Measurements from ENCODE around the gene GPR83.
"Not testable (repeated sequence)": the region's sequence is repeated elsewhere in the genome, so short reads cannot be mapped to it uniquely, and the experiment has no call there.

GPR83 gene

GRCh38 chr11:94400839-94401772 is at the start of gene GPR83:
GPR83 (minus strand) TSS chr11:94401419; CDS start chr11:94401247, 172 bp downstream.
- no peak for DNase-seq (ENCODE audit: low read depth in 2 of 2)

DNA sequence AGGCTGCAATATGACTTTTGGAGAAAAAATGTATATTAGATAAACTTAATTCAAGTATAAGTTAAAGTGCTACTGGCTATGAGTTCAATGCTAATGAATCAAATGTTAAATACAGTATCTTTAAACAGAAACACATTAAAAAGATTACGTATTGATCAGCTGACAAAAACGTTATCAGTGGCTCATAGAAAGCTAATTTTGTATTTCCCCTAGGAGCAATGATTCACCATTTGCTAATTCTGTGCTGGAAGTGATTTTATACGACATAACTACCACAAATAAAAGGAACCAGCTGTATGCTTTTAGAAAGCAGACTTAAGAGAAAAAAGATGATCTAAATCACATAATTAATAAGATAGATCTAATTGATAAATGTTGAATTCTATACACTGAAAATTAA is 48.8 kb upstream of the GPR83 start:
- no peak for DNase-seq (ENCODE audit: low read depth in 2 of 2)

GRCh38 chr11:94449437-94449836 is 48.2 kb upstream of the GPR83 start:
- DNase-seq (ENCODE audit: low read depth in 2 of 2): no peak

- no peak for DNase-seq (ENCODE audit: low read depth in 2 of 2)
These were observed 47.8 kb upstream of the GPR83 start for GRCh38 chr11:94449029-94449428.

DNA sequence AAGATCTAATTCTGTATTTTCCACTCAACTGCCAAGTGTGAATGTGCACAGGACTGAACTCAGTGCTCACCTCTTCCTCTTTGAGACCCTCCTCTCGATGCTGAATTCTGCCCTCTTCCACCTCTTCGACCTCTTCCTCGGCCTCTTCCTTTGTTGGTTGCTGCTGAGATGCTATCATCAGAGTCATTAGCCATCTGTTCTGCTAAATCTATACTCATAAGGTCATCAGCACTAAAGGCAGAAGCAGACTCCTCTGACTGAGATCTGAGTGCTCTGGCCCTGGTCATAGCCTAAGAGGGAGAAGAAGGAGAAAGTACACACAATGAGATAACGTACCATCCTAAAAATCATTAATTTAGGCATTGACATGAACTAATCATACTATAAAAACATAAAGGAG is 45.9 kb upstream of the GPR83 start:
- DNase-seq (ENCODE audit: low read depth in 2 of 2): no peak

DNA sequence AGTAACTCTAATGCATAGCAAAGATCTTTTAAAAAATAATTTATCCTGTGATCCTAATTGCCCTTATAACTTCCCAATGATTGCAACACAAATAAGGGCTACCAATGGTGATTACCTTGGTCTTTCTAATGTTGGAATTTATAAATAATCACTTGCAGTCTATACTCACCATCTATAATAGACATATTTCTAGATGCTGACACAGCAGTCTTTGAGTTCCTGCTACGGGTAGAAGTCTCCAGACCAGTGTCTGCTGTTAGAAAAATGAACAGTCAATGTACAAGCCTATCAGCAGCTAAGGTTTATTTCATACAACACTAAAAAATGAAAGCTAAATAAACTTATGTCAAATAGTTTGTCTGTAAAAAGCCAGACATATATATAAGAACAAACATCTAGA is 44.4 kb upstream of the GPR83 start:
- no peak for DNase-seq (ENCODE audit: low read depth in 2 of 2)

DNA sequence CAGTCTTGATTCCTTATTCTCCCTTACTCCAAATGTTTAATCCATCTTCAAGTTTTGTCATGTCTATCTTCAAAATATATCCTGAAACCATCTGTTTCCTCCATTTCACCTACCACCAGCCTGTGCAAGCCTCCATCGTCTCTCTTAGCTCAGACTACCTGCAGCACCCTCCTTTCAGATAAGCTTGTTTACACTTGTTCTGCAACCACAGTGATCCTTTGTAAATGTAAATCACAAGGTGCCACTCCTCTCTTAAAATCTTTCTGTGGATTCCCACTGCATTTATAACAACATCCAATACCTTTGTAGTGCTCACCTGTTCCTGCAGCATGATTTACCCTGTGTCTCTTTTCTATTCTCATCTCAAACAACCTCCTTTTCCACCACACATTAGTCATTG is 31.8 kb upstream of the GPR83 start:
- DNase-seq (ENCODE audit: low read depth in 2 of 2): no peak

- DNase-seq (ENCODE audit: low read depth in 2 of 2): no peak
These were observed 23.4 kb upstream of the GPR83 start for GRCh38 chr11:94424662-94425061.

GRCh38 chr11:94424011-94424410 is 22.8 kb upstream of the GPR83 start:
- no peak for DNase-seq (ENCODE audit: low read depth in 2 of 2)

DNA sequence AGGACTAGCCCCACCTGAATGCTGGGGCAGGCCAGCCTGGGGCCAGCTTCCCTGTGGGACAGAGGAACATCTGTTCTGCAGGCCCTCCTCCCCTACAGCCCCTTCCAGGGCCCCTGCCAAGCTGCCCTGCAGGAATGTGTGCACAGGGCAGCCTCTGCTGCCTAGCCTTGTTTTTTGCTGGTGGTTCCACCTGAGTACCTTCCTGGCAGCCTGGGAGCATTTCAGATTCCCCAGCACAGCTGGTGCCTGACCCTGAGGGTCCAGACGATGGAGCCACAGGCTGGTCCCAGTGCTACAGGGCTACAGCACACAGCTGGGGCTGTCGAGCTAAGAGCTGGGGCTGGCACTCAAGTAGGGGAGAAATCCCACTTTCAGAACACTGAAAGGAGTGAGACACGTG is 22.3 kb upstream of the GPR83 start:
- no peak for DNase-seq (ENCODE audit: low read depth in 2 of 2)

DNA sequence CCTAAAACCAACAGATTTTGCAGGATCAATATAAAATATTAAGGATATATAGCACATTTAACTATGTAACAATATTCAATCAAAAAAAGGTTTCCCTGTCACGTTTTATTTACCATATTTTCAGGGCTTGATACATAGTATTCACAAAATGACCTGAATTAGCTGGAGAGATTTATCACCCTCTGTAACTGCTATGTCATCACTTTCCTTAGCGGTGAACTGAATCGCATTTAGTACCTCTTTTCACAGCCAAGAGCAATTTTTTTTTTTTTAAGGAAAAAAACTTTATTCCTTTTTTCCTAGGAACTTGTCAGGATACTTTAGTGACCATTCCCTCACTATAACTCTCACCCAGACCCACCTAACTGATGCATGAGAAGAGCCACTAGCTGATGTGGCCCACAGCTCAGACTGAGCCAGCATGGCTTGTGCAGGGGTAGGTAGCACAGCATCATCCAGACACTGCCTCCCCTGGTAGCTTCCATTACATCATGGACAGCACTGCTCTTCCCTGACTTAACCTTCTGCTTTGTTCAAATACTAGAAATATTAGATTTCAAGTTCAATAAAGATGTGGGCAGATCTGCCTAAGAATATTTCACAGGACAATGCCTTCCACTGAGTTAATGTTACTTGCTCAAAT is 17.0 kb upstream of the GPR83 start:
- no peak for DNase-seq (ENCODE audit: low read depth in 2 of 2)

- DNase-seq (ENCODE audit: low read depth in 2 of 2): no peak
These were observed 16.3 kb upstream of the GPR83 start for GRCh38 chr11:94417386-94417987.

DNA sequence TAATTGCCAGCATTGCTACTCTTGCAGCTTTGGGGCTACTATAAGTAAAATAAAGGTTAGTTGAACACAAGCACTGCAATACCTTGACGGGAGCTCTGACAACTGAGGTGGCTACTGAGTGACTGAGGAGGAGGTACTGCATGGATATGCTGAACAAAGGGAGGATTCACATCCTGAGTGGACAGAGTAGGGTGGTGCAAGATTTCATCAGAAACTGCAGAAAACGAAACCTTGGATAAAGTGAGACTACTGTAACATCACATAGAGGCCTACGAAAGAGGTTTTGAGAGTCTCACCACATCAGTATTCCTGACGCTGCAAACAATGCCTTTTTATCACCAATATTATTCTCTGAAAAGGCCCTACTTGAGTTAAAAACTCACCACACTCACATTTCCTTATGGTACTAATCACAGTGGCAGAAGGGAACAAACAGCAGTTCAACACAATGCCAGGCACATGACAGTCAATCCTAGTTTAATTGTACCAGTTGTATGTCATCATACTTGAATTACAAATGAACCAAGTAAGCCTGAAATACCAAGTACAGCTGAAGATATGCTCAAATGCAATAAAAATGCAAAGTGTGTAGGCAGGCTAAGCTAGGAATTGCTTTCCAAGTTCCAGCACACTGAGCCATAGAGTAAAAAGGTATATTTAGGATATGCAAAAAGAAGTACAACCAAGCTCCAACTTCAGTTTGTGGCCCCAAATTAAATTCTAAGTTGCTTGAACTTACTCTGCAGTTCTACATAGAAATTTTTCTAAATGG is 4.0 kb upstream of the GPR83 start:
- no peak for DNase-seq (ENCODE audit: low read depth in 2 of 2)

DNA sequence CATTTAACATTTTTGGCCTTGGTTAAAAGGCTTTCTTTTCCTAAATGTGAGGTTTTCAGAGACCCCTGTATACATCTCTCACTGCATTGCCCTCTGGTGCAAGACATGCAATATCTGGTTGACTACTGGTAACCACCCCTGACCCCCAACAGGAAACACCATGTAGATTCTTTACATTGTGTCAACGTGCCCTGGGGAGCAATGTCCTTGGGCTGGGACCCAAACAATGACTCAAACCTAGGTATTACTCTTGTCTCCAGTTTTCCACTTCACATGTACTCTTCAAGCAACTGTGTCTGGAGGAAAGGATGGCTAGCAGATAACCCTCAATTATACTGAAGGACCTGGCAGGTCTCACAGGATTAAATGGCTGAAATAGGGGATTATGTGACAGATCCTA is 1.1 kb upstream of the GPR83 start:
- no peak for DNase-seq (ENCODE audit: low read depth in 2 of 2)

DNA sequence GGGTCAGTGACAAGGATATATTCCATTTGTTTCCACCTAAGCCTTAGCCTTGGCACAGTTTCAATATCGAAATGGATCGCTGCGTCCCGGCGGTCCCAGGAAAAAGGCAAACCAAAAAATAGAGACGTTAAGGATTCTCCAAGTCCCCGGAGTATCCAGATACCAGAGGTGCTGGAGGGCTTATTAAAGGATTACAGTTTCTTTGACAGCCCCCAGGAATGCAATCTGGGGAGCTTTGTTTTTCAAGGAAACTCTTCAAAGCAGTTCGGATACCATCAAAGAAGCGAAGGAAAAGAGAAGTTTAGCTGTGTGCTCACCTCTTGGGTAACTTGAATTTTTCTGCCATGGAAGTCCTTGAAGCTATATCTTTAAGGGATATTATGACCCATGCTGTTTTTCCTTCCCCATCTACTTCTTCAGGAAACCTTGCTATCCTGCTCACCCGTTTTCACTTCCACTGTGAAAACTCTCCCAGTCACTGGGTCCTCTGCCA is 600 bp upstream of the GPR83 start:
- no peak for DNase-seq (ENCODE audit: low read depth in 2 of 2)

DNA sequence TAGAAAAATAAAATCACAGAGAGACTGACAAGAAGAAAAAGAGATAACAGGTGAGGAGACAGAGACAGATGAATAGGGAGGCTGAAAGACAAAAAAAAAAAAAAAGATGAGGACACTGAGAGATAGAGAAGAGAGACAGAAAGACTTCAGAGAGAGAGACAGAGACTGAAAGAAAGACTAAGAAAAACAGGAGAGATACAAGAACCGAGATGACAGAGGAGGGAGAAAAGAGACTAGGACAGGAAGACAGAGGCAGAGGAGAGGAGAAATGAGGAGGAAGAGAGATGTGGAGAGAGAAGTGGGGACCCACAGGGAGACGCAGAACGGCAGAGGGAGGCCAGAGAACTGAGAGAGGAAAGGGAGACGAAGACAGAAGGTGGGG is 771 bp downstream of the GPR83 start:
- no peak for DNase-seq (ENCODE audit: low read depth in 2 of 2)

DNA sequence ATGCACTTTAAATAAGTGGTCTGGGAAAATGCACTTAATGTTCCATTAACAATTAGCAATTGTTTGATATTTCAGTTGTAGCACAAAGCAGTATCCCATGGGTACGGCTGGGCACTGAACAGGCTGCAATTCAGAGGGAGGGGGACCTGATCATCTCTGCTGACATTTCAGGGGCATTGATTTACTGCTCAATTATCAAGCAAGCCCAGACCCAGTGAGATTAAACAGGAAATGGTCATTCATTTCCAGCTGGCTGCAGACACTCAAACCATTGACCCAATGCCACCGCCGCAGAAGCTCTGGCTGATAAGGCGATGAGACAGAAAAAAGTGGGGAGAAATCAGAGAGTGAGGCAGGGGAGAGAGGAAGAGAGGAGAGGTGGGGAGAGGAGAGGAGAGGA is 1.2 kb downstream of the GPR83 start:
- DNase-seq (ENCODE audit: low read depth in 2 of 2): no peak

GRCh38 chr11:94398101-94398500 is 3.1 kb downstream of the GPR83 start:
- DNase-seq (ENCODE audit: low read depth in 2 of 2): no peak

GRCh38 chr11:94396282-94396681 is 4.9 kb downstream of the GPR83 start:
- DNase-seq (ENCODE audit: low read depth in 2 of 2): no peak

DNA sequence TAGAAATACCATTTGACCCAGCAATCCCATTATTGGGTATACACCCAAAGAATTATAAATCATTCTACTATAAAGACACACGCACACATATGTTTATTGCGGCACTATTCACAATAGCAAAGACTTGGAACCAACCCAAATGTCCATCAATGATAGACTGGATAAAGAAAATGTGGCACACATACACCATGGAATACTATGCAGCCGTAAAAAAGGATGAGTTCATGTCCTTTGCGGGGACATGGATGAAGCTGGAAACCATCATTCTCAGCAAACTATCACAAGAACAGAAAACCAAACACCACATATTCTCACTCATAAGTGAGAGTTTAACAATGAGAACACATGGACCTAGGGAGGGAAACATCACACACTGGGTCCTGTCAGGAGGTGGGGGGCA is 9.3 kb downstream of the GPR83 start:
- DNase-seq (ENCODE audit: low read depth in 2 of 2): not testable (repeated sequence)

GRCh38 chr11:94379613-94380012 is 21.6 kb downstream of the GPR83 start:
- DNase-seq (ENCODE audit: low read depth in 2 of 2): no peak

- DNase-seq (ENCODE audit: low read depth in 2 of 2): no peak
These were observed 24.4 kb downstream of the GPR83 start for GRCh38 chr11:94376841-94377240.

Data from stimulated activated CD8-positive, alpha-beta memory T cell treated with anti-CD3 and anti-CD28 coated beads, Interleukin-2, amount 100 ng/mL, for 1 hour (primary cell).